A673 (cell line): ENCODE data around the gene MTFR1L.

Experiments used
- EZH2 ChIP-seq: fragments of 200-600 bp; sonication (generic); IDR thresholded peaks from 2 replicates; pipeline ENCODE4 v1.6.1; 2017; ENCODE audit warnings: borderline replicate concordance, low read depth, mild to moderate bottlenecking, mixed read lengths, antibody characterized with exemption, low read length; ENCODE audit not compliant: poor library complexity, severe bottlenecking
- TF ChIP-seq, protein P1 (sequence below): fragments of 300-800, 200-600 bp; sonication (generic); conservative IDR thresholded peaks from 2 replicates; pipeline ENCODE4 v1.5.1; 2017; ENCODE audit warnings: low read depth, mild to moderate bottlenecking, antibody characterized with exemption, low read length, moderate library complexity, mixed read lengths

DNA sequence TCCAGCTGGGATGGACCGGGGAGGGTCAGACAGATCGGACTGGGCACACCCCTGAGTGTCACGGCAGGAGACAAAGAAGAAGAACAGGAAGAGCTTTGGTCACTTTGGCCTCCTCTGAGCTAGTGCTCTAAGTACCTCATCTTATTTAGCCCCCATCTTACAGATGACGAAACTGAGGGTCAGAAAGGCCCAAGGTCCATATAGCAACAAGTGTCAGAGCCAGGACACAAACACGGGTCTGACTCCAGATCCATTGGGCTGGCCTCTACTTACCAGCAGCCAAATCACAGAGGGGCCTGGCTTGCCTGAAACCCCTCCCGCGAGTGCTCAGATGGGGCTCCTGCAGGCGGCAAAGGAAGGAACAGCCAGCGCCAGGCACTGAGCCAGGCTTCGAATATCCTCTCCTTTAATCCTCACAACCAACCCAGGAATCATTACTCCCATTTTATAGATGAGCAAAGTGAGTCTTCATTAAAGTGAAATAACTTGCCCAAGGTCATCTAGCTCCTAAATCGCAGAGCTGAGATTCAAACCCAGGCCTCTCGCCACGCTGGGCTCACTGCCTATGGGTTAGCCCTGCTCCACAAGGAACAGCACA, 45.4 kb upstream of the MTFR1L start:
- no peak for TF ChIP-seq EZH2
- TF ChIP-seq, protein P1, sequence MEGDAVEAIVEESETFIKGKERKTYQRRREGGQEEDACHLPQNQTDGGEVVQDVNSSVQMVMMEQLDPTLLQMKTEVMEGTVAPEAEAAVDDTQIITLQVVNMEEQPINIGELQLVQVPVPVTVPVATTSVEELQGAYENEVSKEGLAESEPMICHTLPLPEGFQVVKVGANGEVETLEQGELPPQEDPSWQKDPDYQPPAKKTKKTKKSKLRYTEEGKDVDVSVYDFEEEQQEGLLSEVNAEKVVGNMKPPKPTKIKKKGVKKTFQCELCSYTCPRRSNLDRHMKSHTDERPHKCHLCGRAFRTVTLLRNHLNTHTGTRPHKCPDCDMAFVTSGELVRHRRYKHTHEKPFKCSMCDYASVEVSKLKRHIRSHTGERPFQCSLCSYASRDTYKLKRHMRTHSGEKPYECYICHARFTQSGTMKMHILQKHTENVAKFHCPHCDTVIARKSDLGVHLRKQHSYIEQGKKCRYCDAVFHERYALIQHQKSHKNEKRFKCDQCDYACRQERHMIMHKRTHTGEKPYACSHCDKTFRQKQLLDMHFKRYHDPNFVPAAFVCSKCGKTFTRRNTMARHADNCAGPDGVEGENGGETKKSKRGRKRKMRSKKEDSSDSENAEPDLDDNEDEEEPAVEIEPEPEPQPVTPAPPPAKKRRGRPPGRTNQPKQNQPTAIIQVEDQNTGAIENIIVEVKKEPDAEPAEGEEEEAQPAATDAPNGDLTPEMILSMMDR, result no peak
